ENCODE data around the gene FBLIM1. TPM values are rescaled to one million over a fixed set of nuclear protein-coding genes. Genes with fewer than 3 reads are reported as not detected.

FBLIM1 gene
- total RNA-seq, 1 experiment from 2014 or later = 64.7 TPM

DNA sequence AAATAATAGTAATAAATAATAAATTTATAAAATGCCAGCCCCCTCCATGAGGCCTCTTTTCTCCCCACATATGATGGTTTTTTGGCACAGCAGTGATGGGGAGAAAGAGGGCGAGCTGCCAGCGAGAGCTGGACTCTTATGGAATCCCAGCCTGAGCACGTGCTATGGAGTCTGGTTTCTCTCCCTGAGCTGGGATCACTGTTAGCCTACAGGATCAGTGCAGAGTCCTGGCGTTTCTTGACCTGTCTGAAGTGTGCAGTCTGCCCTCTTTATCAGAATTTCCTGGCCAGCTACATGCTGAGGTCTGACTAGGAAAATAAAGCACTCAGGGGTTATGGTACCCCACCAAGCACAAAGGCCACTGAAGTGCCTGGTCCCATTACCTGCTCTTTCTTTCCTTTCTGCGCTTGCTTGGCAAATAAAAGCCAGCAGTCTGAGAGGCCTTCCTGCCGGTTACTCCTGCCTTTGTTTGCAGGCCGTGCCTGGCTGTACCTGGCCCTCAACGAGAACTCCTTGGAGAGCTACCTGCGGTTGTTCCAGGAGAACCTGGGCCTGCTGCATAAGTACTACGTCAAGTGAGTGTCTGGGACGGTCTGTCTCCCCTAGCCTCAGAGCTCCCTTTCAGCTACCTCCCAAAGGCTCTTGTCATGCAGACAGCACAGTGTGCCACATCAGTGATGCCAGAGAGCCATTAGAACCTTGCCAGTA lies 41.0 kb upstream of the FBLIM1 start:
- Histone ChIP-seq H4K91ac (ENCODE audit: insufficient read length, low read depth, low read length) (no peak overlapping the region), H3T11ph (ENCODE audit: low read length) (no peak overlapping the region), H3K23ac (ENCODE audit: insufficient read length, low read depth, low read length) (no peak overlapping the region), H3K23me2 (ENCODE audit: insufficient read length, low read depth, low read length, poor library complexity, severe bottlenecking) (no peaks in the 10 kb centered on the region), H2AFZ (ENCODE audit: low read length) (no peak overlapping the region), H3K79me1 (ENCODE audit: insufficient read depth, low read depth, low read length, poor library complexity, severe bottlenecking) (peaks cover 3% of the 10 kb centered on the region), H4K20me1 (ENCODE audit: control insufficient read depth, insufficient read depth, insufficient read length) (no peaks in the 10 kb centered on the region), H3K9me3 (ENCODE audit: control insufficient read depth, low read depth, low read length) (no peaks in the 10 kb centered on the region), H3K4me1 (ENCODE audit: insufficient read depth, low read length) (no peaks in the 10 kb centered on the region), H3K27me3 (ENCODE audit: insufficient read depth, low read length) (no peaks in the 10 kb centered on the region), H3K14ac (ENCODE audit: insufficient read depth, low read length) (no peak overlapping the region; the same call in 1 of the 2 replicates), H3K79me2 (ENCODE audit: insufficient read depth, low read length) (no peaks in the 10 kb centered on the region), H2BK120ac (ENCODE audit: low read depth, low read length, poor library complexity, severe bottlenecking) (no peak overlapping the region), H3K18ac (ENCODE audit: insufficient read length, low read depth, low read length) (no peak overlapping the region), H2BK12ac (ENCODE audit: insufficient read length, low read depth, low read length) (no peak overlapping the region), H2BK5ac (ENCODE audit: insufficient read length, low read length) (no peak overlapping the region), H3K56ac (ENCODE audit: insufficient read length, low read depth, low read length) (no peak overlapping the region), H4K5ac (ENCODE audit: insufficient read length, low read depth, low read length) (no peak overlapping the region), H2BK15ac (ENCODE audit: low read depth, low read length) (no peak overlapping the region), H2BK20ac (ENCODE audit: low read depth, low read length, poor library complexity, severe bottlenecking) (no peak overlapping the region), H3K27ac (ENCODE audit: insufficient read length, low read depth, low read length) (no peak overlapping the region), H4K8ac (replicated peaks; ENCODE audit: insufficient read length, low read depth, low read length) (no peak overlapping the region), H2AK5ac (ENCODE audit: insufficient read length, low read length) (no peak overlapping the region), H3K9ac (ENCODE audit: extremely low read depth, insufficient read length, low read length) (no peak overlapping the region), H3K4me2 (ENCODE audit: insufficient read depth, insufficient read length, low read length) (no peak overlapping the region), H3K4ac (ENCODE audit: low read depth, low read length) (no peak overlapping the region)
- Mint-ChIP-seq H3K27ac (0 out of 7 replicates have a peak overlapping the region, but pooled peaks of 1 of the 3 experiments have one; percentile 44), H3K27me3 (ENCODE audit: low read depth) (no peaks in the 10 kb centered on the region), H3K4me1 (no peaks in the 10 kb centered on the region), H3K4me3 (no peak overlapping the region), H3K36me3 (ENCODE audit: insufficient read depth in 1 of 3, low read depth in 3 of 3) (peaks cover 13 to 47% (median 42%) of the 10 kb centered on the region in 3 experiments), H3K9me3 (no peaks in the 10 kb centered on the region)
- no CpG with 5 or more reads among the region's 11 CpGs for WGBS (ENCODE audit: extremely low coverage, insufficient read length, low lambda C conversion rate)
- TF ChIP-seq, protein P1, sequence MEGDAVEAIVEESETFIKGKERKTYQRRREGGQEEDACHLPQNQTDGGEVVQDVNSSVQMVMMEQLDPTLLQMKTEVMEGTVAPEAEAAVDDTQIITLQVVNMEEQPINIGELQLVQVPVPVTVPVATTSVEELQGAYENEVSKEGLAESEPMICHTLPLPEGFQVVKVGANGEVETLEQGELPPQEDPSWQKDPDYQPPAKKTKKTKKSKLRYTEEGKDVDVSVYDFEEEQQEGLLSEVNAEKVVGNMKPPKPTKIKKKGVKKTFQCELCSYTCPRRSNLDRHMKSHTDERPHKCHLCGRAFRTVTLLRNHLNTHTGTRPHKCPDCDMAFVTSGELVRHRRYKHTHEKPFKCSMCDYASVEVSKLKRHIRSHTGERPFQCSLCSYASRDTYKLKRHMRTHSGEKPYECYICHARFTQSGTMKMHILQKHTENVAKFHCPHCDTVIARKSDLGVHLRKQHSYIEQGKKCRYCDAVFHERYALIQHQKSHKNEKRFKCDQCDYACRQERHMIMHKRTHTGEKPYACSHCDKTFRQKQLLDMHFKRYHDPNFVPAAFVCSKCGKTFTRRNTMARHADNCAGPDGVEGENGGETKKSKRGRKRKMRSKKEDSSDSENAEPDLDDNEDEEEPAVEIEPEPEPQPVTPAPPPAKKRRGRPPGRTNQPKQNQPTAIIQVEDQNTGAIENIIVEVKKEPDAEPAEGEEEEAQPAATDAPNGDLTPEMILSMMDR (conservative IDR thresholded peaks at IDR 0.05) = no peak
- DNase-seq = no peak
